Suprapubic skin (tissue), 4 donors: Measurements from ENCODE around the gene MET. TPM values are rescaled to one million over a fixed set of nuclear protein-coding genes. Genes with fewer than 3 reads are reported as not detected.

Experiments used
- DNase-seq, 2 donors: peaks; one replicate each; pipeline ENCODE4 v3.0.0-alpha.2; 2019; ENCODE audit warnings: low spot score in 2 of 2
- H3K27ac ChIP-seq: fragments of 200-600 bp; sonication (generic); one replicate; pipeline ENCODE4 v1.5.1; 2019
- H3K27me3 ChIP-seq: fragments of 200-600 bp; sonication (generic); one replicate; pipeline ENCODE4 v1.5.1; 2019
- H3K36me3 ChIP-seq: fragments of 200-600 bp; sonication (generic); one replicate; pipeline ENCODE4 v1.5.1; 2019
- H3K4me1 ChIP-seq: fragments of 200-600 bp; sonication (generic); one replicate; pipeline ENCODE4 v1.5.1; 2019
- H3K4me3 ChIP-seq: fragments of 200-600 bp; sonication (generic); one replicate; pipeline ENCODE4 v1.5.1; 2019; ENCODE audit warnings: mild to moderate bottlenecking
- H3K9me3 ChIP-seq: fragments of 200-600 bp; sonication (generic); one replicate; pipeline ENCODE4 v1.5.1; 2019
- EP300 ChIP-seq: sonication (generic); formaldehyde crosslinking; IDR thresholded peaks from one replicate; pipeline ENCODE4 v1.6.1; 2017; ENCODE audit warnings: antibody characterized with exemption
- POLR2A ChIP-seq, 2 donors: fragments of 450-650 bp; IDR thresholded peaks; one replicate each; pipeline ENCODE4 v1.6.1; 2017; ENCODE audit warnings: antibody characterized with exemption in 2 of 2, mild to moderate bottlenecking in 2 of 2, moderate library complexity in 2 of 2
- POLR2AphosphoS5 ChIP-seq, 3 donors: sonication (generic); formaldehyde crosslinking; IDR thresholded peaks; one replicate each; pipeline ENCODE4 v1.6.1; 2017; ENCODE audit warnings: antibody characterized with exemption in 3 of 3
- WGBS: methylation state at CpG from one replicate; pipeline ENCODE4 v1.1.5; 2018; 5-methylcytosine and 5-hydroxymethylcytosine counted together
- total RNA-seq, 4 donors: library from RNA; depleted of rRNA; stranded (reverse); fragments of >200 nt; gene quantifications; one replicate each; pipeline ENCODE4 v1.1.0, GENCODE V29; 2016
- TF ChIP-seq, protein P1 (sequence below), 2 donors: fragments of 200-600 bp in 1 of 2; fragments of 450-650 bp in 1 of 2; sonication (generic) in 1 of 2; IDR thresholded peaks; one replicate each; pipeline ENCODE4 v1.5.1; 2016 to 2019; ENCODE audit warnings: antibody characterized with exemption in 2 of 2, mild to moderate bottlenecking in 1 of 2, moderate library complexity in 1 of 2

The MET gene
- total RNA-seq, 4 donors from 2014 or later: 22.8 to 41.2 (median 32.0) TPM

- H3K4me3 ChIP-seq: no peak overlapping the region
- 62% methylated on average over 4 of the region's 4 CpGs for WGBS
- no peak overlapping the region for H3K27ac ChIP-seq
Measured at GRCh38 chr7:116709336-116709735, 37.3 kb downstream of the MET start.

GRCh38 chr7:116710764-116711452 lies 38.9 kb downstream of the MET start:
- DNase-seq: no peak
- Histone ChIP-seq H3K36me3 (no peaks in the 10 kb centered on the region), H3K4me1 (peaks cover 25% of the 10 kb centered on the region), H3K27ac (no peak overlapping the region), H3K9me3 (no peaks in the 10 kb centered on the region), H3K4me3 (no peak overlapping the region), H3K27me3 (no peaks in the 10 kb centered on the region)
- TF ChIP-seq POLR2A (IDR thresholded peaks at IDR 0.05) (no peak), POLR2AphosphoS5 (IDR thresholded peaks at IDR 0.05) (no peak), EP300 (no peak)
- TF ChIP-seq, protein P1, sequence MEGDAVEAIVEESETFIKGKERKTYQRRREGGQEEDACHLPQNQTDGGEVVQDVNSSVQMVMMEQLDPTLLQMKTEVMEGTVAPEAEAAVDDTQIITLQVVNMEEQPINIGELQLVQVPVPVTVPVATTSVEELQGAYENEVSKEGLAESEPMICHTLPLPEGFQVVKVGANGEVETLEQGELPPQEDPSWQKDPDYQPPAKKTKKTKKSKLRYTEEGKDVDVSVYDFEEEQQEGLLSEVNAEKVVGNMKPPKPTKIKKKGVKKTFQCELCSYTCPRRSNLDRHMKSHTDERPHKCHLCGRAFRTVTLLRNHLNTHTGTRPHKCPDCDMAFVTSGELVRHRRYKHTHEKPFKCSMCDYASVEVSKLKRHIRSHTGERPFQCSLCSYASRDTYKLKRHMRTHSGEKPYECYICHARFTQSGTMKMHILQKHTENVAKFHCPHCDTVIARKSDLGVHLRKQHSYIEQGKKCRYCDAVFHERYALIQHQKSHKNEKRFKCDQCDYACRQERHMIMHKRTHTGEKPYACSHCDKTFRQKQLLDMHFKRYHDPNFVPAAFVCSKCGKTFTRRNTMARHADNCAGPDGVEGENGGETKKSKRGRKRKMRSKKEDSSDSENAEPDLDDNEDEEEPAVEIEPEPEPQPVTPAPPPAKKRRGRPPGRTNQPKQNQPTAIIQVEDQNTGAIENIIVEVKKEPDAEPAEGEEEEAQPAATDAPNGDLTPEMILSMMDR (IDR thresholded peaks at IDR 0.05): no peak
- 40% methylated on average over 3 of the region's 3 CpGs for WGBS

More at GRCh38 chr7:116709336-116709735, 37.3 kb downstream of the MET start:
- H3K9me3 ChIP-seq: no peaks in the 10 kb centered on the region
- peaks cover 34% of the 10 kb centered on the region for H3K4me1 ChIP-seq
- DNase-seq: no peak
- H3K27me3 ChIP-seq: no peaks in the 10 kb centered on the region
- TF ChIP-seq POLR2A (IDR thresholded peaks at IDR 0.05) (no peak), EP300 (no peak), POLR2AphosphoS5 (IDR thresholded peaks at IDR 0.05) (no peak)
- TF ChIP-seq, protein P1 (IDR thresholded peaks at IDR 0.05): no peak
- no peaks in the 10 kb centered on the region for H3K36me3 ChIP-seq

- Histone ChIP-seq H3K4me3 (no peak overlapping the region), H3K27ac (no peak overlapping the region), H3K27me3 (no peaks in the 10 kb centered on the region), H3K9me3 (no peaks in the 10 kb centered on the region), H3K4me1 (peaks cover 25% of the 10 kb centered on the region), H3K36me3 (no peaks in the 10 kb centered on the region)
- no peak for DNase-seq
- TF ChIP-seq EP300 (no peak), POLR2A (IDR thresholded peaks at IDR 0.05) (no peak), POLR2AphosphoS5 (IDR thresholded peaks at IDR 0.05) (no peak)
- TF ChIP-seq, protein P1 (IDR thresholded peaks at IDR 0.05): no peak
- 65% methylated on average over 4 of the region's 4 CpGs for WGBS
Measured at GRCh38 chr7:116711790-116712189, 39.8 kb downstream of the MET start.

DNA sequence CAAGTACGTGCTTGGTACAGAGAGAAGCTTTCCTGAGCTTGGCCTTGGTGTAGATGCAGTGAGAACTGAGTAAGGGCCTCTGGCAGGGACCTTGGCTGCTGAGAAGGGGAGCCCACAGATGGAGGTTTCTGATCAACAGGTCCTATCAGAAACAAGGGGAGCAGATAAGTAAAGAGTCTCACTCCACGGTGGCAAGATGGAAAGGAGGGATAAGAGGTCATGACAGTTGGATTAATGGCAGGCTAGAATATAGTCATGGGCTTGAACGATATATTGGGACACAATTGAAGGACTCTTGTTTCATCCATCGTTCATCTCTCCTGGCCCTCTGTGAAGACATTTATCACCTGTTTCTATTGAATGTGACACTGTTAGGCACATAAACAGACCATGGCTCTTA lies 41.5 kb downstream of the MET start:
- Histone ChIP-seq H3K27ac (no peak overlapping the region), H3K27me3 (no peaks in the 10 kb centered on the region), H3K4me1 (peaks cover 22% of the 10 kb centered on the region), H3K9me3 (no peaks in the 10 kb centered on the region), H3K4me3 (no peak overlapping the region), H3K36me3 (no peaks in the 10 kb centered on the region)
- TF ChIP-seq POLR2AphosphoS5 (IDR thresholded peaks at IDR 0.05) (no peak), POLR2A (IDR thresholded peaks at IDR 0.05) (no peak), EP300 (no peak)
- TF ChIP-seq, protein P1 (IDR thresholded peaks at IDR 0.05): no peak
- WGBS: 56% methylated on average over 4 of the region's 4 CpGs
- no peak for DNase-seq

DNA sequence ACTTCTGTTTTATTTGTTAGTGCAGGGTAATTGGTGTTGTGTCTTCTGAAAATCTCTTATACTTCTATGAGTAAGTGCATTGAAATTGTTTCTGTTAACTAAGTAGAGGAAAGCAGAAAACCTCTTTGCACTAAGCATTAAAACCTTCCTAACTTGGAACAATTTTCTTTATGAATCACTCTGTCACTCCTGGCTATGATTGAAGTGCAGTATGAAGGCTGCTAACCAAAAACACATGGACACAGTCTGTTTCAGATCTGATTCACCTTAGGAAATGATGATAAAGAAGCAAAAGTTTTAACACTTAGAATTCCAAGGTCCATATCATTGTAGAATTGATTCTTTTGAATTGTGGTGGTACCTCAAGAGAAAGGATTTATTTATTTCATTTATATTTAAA lies 41.9 kb downstream of the MET start:
- Histone ChIP-seq H3K27me3 (no peaks in the 10 kb centered on the region), H3K4me1 (peaks cover 21% of the 10 kb centered on the region), H3K4me3 (no peak overlapping the region), H3K36me3 (no peaks in the 10 kb centered on the region), H3K27ac (no peak overlapping the region), H3K9me3 (no peaks in the 10 kb centered on the region)
- no peak for TF ChIP-seq POLR2AphosphoS5 (IDR thresholded peaks at IDR 0.05)
- TF ChIP-seq EP300: no peak
- TF ChIP-seq, protein P1 (IDR thresholded peaks at IDR 0.05): no peak
- no peak for TF ChIP-seq POLR2A (IDR thresholded peaks at IDR 0.05)
- no peak for DNase-seq
